HPDE6-E6E7 (cell line): Measurements from ENCODE around the gene KRTAP4-9.
"Not testable (repeated sequence)": the region's sequence is repeated elsewhere in the genome, so short reads cannot be mapped to it uniquely, and the experiment has no call there.

Experiments
- DNase-seq: peaks from one replicate; pipeline ENCODE4 v3.0.0; 2011; ENCODE audit warnings: missing footprints; ENCODE audit errors: extremely low spot score

Gene KRTAP4-9

DNA sequence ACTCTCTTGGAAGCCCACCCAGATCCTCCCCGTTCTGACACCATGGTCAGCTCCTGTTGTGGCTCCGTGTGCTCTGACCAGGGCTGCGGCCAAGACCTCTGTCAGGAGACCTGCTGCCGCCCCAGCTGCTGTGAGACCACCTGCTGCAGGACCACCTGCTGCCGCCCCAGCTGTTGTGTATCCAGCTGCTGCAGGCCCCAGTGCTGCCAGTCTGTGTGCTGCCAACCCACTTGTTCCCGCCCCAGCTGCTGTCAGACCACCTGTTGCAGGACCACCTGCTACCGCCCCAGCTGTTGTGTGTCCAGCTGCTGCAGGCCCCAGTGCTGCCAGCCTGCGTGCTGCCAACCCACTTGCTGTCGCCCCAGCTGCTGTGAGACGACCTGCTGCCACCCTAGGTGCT is at the start of gene KRTAP4-9:
Gene KRTAP4-9, plus strand, starts transcription at position 43 of the 400 bp plus-strand sequence. Its CDS starts 0 bp downstream, at position 43.
- not testable (repeated sequence) for DNase-seq

DNA sequence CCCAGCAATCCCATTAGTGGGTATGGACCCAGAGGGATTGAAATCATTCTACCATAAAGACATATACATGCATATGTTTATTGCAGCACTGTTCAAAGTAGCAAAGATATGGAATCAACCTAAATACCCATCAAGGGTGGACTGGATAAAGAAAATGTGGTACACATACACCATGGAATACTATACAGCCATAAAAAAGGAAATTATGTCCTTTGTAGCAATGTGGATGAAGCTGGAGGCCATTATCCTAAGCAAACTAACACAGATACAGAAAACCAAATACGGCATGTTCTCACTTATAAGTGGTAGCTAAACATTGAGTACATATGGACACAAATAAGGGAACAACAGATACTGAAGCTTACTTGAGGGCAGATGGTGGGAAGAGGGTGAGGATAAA is 47.6 kb upstream of the KRTAP4-9 start:
- DNase-seq, result no peak

DNA sequence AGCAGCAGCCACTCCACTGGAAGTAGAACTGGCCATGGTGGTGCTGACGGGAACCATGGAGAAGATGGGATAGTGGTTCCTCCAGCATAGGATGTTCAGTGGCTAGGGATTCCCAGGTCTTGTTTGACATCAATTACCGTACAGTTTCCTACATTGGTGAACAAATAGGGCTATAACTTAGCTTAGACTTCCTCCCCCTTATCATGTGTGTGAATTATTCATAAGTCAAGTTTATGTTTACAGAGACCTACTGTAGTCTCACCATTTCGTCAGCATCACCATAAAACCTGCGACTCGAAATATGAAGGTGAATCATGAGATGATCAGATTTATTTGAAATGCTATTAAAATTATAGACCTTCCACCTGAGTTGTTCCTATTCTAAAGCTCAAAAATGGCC is 46.4 kb upstream of the KRTAP4-9 start:
- no peak for DNase-seq

DNA sequence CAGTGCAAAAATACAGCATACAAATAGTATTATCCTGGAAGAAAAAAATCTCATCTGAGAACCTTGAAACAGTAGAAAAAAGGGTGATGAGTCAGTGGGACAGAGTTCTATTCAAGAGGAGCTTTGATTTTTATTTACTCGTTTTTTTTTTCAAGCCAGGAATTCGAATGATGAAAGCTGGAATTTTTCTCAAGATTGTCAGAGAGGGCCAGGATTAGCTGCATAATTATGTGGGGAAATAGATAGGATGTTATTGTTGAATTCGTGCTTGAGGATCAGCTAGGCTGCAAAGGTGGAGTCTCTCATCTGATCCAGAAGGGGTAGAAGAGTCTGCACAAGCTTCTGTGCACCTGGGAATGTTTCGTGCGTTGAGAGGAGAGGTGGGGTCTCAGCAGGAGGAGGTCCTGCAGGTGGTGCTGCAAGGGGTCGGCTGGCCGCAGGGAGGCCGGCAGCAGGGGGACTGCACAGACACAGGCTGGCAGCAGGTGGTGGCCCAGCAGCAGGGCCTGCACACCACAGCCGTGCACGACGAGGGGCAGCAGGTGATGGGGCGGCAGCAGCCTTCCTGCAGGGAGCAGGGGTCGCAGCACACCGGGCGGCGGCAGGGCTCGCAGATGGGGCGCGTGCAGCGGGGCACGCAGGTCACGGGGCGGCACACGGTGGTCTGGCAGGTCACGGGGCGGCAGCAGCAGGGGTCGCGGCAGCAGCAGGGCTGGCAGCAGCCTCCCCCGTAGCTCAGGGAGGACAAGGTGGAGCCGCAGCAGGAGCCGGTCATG is 45.7 kb upstream of the KRTAP4-9 start:
- DNase-seq, result peak; percentile 31

DNA sequence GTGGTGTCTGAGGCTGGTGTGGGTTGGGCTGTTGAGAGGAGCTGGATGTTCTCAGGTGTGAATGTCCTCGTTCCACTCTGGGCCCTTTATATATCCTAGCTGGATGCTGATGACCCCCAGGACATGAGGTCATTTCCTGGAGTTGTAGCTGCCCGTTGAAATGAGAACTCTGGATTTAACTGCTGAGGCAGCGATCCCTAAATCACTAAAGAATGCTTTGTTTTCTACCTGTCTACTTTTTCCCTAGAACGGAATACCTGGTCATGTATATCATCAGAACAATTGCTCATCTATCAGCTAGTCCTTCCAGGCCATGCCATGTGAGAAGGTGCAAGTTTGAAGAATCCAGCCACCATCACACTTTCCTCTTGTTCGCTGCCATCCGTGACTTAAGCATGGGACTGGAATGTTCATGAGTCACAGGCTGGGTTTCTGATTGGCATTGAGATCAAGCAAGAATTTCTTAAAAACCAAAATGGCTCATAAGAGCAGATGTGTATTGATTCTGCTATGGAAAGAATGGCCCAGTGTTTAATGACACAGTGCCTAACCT is 45.1 kb upstream of the KRTAP4-9 start, which contains the start of gene KRTAP2-3:
Gene KRTAP2-3, minus strand, starts transcription at position 63 of the 553 bp plus-strand sequence. CDS start 64 bp downstream, outside the sequence.
- peak; percentile 50 for DNase-seq

DNA sequence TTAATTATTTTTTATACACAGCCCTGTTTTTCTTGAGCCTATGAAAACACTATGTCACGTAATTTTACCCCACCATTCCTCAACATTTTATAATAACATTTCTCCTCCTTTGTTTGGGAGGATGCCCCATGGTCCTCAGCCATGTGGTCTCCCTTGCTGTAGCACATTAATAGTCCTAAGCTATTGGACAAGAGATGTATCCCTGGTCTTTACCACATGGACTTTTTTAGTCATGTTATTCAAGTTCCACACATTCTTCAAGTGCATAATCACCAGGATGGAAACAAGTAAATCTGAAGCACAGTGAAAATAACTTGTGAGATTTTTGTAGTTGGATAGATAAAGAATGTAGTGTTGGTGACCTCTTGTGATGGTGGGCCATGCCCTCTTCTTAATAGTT is 43.2 kb upstream of the KRTAP4-9 start:
- no peak for DNase-seq

DNA sequence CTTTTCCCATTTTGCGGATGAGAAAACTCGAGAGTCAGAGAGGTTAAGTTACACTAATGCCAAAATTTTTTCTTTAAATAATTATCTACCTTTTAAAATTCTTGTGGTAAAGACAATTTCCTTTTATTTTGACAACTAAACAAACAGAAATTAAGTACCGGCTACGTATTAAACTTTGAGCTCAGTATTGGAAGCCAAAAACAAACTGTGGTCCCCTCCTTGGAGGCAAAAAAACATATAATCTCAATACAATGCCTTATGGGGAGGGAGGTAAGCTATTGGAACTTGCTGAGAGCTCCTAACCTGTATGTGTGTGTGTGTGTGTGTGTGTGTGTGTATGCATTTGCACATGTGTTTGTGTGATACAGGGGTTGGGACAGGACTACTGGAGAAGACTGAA is 41.7 kb upstream of the KRTAP4-9 start:
- no peak for DNase-seq

DNA sequence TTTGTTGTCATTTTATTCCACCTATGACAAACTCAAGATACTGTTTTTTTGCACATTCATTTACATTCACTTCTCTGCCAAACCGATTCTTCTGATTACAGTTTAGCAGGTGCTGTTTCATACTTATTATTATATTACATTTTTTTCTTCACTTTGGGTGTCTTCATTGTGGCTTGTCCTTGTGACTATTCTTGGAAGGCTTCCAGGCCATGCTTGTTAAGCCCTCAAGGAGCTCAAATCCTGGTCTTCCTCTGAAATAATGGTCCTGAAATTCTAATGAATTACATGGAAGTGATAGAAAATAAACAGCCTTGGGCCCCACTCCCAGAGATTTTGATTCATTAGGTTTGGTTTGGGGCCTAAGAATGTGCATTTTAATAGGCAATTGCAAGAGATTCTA is 40.9 kb upstream of the KRTAP4-9 start:
- DNase-seq, result no peak

DNA sequence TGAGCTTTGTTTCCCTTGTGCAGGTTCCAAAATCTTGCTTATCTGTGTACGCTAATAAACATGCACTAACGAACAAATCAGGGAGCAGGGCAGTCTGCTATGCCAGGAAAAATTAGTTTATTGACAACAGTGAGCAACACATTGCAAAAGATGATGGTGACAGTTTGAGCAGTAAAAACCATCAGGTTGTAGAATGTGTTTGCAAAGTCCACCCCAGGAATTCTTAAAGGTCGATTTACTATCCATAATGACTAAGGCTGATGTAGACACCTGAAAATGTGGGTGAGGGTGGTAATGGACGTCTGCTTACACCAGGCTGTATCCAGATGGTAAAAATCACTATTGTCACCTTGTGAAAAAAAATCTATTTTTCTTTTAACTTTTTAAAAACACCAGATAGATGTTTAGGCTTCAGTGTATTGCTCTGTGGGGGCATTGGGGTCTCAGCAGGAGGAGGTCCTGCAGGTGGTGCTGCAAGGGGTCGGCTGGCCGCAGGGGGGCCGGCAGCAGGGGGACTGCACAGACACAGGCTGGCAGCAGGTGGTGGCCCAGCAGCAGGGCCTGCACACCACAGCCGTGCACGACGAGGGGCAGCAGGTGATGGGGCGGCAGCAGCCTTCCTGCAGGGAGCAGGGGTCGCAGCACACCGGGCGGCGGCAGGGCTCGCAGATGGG is 40.0 kb upstream of the KRTAP4-9 start:
- DNase-seq, result not testable (repeated sequence)

DNA sequence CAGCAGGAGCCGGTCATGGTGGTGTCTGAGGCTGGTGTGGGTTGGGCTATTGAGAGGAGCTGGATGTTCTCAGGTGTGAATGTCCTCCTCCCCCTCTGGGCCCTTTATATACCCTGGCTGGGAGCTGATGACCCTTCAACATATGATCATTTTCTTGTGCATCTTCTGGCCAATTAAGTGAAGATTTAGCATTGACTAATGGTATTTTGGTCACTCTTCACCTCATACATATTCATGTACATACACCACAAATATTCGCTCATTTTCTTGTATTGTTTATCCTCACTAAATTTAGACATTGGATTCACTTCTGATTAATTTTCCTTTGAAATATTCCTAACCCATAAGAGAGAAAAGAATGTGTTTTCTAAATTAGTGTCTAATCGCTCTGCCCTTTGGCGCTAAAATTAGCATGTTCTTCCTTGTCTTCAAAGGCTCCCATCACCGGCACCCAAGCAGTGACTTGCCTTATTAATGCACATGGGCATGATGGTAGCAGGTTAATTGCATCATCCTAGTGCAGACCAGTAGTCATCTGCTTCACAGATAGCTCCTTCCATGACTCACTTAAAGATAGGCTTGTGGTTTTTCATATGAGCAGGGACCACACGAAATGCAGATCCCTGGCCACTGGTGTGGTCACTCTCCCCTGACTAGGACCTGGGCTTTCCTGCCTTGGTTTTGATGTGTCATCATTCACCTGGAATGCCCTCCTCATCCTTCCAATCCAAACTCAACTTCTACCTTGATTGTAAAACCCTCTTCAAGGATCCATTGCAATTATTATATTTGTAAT is 39.2 kb upstream of the KRTAP4-9 start, which contains the start of gene KRTAP2-4:
Gene KRTAP2-4, minus strand, starts transcription at position 51 of the 796 bp plus-strand sequence. Its CDS starts 34 bp downstream, at position 17.
- peak; percentile 48 for DNase-seq

DNA sequence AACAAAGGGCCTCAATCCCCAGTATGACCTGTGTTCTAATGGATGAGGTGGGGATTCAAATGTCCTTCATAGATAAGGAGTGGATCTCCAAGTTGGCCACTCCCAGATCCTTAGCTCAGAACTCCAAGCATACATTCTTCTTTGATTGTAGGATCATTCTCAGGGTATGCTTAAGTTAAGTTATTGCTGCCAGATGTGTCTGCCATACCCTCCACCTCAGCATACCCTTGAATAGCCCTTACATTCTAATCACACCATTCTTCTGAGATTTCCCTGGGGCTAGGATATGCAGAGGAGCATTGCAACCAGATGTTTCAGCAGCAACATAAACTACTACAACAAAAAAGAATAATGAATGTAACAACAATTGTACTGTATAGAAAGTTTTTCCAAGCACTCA is 37.9 kb upstream of the KRTAP4-9 start:
- no peak for DNase-seq

DNA sequence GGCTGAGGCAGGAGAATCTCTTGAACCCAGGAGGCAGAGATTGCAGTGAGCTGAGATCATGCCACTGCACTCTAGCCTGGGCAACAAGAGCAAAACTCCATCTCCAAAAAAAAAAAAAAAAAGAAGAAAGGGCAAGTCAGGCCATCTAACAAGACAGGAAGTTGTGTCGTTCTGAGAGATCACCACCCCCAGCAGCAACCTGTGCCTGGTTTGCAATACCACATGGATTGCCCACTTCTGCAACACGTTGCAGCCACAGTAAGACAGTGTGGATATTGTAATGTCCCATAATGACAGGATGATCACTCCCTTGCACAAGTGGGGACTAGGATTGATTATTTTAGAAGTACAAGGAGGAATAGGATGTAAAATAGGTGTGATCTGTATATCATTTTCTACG is 36.2 kb upstream of the KRTAP4-9 start:
- DNase-seq, result no peak

DNA sequence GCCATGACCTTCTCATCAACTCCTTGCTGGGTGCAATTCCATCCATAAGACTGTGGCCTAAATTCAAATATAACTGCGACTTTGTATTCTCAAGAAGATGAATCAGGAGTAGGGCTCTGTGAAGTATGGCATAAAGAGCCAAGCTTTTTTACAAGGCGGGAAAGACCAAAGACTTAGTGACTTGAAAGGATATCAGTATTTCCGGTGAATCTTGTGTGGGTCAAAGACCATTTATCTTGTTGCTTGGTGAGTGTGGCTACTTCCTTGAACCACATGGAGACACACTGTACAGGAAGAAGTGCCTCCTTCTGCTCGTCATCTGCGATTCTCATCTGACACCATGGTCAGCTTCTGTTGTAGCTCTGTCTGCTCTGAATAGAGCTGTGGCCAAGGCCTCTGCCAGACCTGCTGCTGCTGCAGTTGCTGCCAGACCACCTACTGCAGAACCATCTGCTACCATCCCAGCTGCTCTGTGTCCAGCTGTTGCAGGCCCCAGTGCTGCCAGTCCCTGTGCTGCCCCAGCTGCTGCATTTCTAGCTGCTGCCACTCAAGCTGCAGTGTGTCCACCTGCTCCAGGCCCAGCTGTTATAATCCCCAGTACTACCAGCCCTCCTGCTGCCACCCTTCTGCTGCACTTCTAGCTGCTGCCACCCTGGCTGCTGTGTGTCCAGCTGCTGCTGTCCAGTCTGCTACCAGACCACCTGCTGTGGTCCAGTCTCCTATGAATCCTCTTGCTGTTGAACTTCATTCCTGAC is 33.4 kb upstream of the KRTAP4-9 start:
- no peak for DNase-seq

DNA sequence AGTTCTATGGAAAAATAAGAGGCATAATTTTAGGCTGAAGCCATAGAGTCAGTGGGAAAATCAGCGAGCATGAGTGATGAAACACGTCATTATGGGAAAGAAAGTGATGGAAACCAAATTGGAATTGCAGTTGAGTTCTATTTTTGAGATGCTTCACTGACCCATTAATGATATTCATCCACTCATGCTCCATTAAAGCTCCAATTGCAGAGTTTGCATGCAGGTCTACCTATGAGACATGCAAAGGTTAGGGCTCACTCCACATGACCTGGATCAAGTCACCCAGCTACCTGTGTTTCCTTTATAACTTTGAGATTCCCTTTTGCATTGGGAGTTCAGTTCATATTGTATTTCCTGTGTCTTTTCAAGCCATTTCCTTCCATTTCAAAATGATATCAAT is 31.5 kb upstream of the KRTAP4-9 start:
- no peak for DNase-seq

DNA sequence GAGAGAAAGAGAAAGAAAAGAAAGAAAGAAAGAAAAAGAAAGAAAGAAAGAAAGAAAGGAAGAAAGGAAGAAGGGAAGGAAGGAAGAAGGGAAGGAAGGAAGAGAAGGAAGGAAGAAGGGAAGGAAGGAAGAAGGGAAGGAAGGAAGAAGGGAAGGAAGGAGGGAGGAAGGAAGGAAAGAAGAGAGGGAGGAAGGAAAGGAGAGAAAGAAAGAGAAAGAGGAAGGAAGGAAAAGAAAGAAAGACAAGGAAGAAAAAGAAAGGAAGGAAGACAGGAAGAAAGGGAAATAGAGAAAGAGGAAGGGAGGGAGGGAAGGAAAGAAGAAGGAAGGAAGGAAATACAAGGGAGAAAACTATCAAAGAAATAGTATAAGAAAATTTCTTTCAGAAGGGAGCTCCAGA is 28.4 kb upstream of the KRTAP4-9 start:
- DNase-seq, result no peak

DNA sequence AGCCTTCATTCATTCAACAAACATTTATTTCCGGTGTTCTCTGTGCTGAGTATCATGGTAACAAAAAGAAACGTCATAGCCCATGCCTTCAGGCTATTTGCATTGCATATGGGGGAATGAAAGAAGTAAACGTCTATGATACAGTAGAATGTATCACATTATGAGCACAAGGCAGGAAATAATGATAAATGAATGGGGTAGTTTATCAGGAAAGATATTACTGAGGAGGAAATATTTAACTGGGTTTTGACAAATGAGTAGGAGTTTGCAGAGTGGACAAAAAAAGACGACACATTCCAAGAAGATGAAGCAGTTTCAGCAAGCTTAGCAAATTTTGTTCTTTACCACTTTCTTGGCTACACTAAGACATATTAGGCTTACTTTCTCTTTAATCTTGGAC is 22.6 kb upstream of the KRTAP4-9 start:
- DNase-seq, result no peak

DNA sequence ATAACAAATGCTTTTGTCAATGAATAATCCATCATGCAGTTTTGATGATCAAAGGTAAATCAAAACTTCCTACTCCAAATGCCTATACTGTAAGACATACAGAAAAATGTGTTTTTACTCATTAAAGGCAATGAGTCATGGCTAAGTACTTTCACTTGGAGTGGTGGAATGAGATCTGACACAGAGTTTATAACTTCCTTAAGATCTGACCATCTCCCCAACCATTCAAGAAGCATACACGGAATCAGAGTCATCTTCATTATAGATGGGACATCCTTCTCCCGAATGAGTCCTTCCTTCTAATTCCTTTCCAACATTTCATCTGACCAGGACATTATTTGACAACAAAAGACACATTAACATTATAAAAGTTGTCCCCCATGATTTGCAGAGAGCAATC is 21.8 kb upstream of the KRTAP4-9 start:
- not testable (repeated sequence) for DNase-seq

DNA sequence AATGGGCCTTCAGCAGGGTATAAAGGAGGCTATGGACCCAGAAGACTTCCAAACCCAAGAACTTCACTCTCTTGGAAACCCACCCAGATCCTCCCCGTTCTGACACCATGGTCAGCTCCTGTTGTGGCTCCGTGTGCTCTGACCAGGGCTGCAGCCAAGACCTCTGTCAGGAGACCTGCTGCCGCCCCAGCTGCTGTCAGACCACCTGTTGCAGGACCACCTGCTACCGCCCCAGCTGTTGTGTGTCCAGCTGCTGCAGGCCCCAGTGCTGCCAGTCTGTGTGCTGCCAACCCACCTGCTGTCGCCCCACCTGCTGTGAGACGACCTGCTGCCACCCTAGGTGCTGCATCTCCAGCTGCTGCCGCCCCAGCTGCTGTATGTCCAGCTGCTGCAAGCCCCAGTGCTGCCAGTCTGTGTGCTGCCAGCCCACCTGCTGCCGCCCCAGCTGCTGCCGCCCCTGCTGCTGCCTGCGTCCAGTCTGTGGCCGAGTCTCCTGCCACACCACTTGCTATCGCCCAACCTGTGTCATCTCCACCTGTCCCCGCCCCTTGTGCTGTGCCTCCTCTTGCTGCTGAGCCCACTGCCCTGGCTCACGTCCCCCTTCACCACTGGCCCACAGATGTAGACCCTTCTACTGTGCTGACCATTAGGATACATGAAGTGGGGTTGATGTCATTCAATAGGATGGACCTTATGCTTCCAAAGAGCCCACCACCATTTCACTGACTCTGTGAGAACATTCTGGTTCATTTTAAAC is 20.9 kb upstream of the KRTAP4-9 start, which contains the start of gene KRTAP4-7:
Gene KRTAP4-7, plus strand, starts transcription at position 51 of the 757 bp plus-strand sequence. Its CDS starts 57 bp downstream, at position 108.
- not testable (repeated sequence) for DNase-seq

DNA sequence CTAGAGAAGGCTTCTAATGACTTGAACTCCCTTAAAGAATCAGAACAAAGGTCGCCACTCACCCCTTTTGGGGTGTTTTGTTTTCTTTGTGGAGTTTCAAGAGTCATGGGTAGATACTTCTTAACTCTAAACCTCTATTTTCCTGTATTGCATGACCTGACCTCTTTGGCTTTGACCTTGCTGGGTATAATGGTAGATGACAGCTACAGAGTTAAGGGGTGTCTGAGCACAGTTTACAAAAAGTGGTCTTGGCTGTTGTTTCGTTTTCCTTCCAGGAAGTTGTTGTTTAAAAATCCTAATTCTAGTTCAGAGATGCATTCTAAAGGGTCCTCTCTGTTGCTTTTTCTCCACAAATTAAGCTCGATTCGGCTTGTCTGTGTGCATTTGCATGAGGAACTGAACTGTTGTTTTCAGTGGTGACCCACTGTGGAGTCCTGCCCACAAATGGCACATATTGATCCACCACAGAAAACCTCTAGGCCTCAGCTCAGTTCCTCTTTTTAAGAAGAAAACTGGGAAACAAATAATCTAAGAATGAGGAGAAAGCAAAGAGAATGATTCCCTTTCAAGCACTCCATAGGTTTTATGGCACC is 16.3 kb upstream of the KRTAP4-9 start:
- not testable (repeated sequence) for DNase-seq

DNA sequence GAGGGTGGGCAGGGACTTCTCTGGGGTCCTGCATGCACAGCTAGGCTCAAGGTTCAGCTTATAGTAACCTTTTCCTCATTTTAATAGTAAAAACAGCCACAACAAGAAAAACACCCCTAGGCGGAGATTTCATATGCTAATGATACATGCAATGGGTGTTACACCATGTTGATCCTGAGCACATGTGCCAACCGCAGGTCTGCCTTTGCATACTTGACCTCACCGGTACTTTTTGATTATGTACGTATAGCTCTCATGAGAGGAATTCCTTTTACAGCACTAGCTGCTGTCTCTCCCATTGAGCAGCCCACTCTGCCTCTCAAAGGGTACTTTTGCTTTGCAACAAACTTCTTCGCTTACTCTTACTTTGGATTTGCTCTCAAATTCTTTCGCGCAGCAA is 9.1 kb upstream of the KRTAP4-9 start:
- no peak for DNase-seq
